Testis (tissue), 2 donors: ENCODE measurements around the gene SEMA6C.

ENCODE experiments used
- POLR2A ChIP-seq: fragments of 450-650 bp; IDR thresholded peaks from one replicate; pipeline ENCODE4 v1.6.1; 2017; ENCODE audit warnings: antibody characterized with exemption, mild to moderate bottlenecking, moderate library complexity
- TF ChIP-seq, protein P1 (sequence below), 3 experiments: fragments of 450-650 bp in 2 of 3; fragments of 200-600 bp in 1 of 3; sonication (generic) in 1 of 3; IDR thresholded peaks; one replicate each; pipeline ENCODE4 v1.5.1; 2016 to 2019; ENCODE audit warnings: antibody characterized with exemption in 3 of 3, mild to moderate bottlenecking in 2 of 3, moderate library complexity in 1 of 3

DNA sequence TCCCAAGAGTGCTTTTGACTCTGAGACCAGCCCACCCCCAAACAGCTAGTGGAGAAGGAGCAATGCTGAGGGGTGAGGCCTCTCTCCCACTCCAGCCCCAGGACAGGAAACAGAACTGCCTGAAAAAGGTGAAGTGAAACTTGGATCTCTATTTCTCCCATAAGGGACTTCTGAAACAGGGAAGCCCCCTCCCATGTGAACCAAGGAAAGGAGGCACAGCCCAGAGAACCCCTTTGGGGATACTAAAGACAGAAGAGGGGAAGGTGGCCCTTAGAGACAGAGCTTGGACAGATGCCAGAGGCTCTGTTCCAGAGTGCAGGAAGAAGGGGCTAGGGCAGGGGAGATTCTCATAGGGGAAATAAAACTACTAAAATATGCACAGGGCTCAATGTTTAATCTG is 12.9 kb upstream of the SEMA6C start:
- TF ChIP-seq, protein P1, sequence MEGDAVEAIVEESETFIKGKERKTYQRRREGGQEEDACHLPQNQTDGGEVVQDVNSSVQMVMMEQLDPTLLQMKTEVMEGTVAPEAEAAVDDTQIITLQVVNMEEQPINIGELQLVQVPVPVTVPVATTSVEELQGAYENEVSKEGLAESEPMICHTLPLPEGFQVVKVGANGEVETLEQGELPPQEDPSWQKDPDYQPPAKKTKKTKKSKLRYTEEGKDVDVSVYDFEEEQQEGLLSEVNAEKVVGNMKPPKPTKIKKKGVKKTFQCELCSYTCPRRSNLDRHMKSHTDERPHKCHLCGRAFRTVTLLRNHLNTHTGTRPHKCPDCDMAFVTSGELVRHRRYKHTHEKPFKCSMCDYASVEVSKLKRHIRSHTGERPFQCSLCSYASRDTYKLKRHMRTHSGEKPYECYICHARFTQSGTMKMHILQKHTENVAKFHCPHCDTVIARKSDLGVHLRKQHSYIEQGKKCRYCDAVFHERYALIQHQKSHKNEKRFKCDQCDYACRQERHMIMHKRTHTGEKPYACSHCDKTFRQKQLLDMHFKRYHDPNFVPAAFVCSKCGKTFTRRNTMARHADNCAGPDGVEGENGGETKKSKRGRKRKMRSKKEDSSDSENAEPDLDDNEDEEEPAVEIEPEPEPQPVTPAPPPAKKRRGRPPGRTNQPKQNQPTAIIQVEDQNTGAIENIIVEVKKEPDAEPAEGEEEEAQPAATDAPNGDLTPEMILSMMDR (IDR thresholded peaks at IDR 0.05), result no peak
- no peak for TF ChIP-seq POLR2A
